ENCODE measurements around the gene KIAA0232. TPM values are rescaled to one million over a fixed set of nuclear protein-coding genes. Genes with fewer than 3 reads are reported as not detected.
"Not testable (repeated sequence)": the region's sequence is repeated elsewhere in the genome, so short reads cannot be mapped to it uniquely, and the experiment has no call there.

KIAA0232 gene
- total RNA-seq, 2 experiments from 2014 or later, result 16.1 to 16.5 TPM

DNA sequence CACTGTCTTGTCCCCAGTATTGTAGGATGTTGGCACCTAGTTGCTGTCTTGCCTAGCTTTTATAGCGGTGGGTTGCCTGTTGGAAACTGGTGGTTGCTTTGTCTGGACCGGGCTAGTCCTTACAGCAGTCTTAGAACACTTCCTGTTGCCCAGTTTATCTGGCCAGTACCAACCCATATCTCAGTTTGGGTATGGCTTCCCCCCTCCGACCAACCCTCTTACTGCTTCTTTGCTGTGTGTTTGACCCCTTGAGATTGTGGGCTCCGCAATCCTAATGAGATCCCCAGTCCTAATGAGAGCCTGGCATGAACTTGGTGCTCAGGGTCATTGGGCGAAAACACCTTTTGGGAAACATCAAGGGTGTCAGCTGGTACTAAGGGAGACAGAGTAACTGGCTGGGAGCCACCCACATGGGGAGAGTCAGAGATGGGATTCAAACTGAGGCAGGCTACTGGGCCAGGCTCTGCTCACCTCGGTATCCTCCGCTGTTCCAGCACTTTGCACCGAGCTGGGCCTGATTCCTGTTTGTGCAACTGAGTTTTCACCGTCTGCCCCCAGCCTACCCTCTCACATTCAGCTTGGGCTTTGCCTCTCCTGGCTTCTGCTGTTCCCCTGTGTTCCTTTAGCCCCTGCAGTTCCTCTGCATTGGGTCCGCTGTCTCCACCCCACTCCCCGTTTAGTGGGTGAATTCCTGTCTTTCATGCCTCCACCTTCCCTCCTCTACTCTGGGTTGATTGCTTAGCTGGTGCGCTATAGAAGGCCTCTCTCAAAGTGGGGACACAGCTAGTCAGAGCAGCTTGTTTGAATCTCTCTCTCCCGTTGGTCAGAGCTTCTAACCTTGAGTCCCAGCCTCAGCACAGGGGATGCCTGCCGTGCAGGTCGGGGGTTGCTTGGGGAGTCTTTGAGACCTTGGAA lies 128.7 kb downstream of the KIAA0232 start:
- Mint-ChIP-seq H3K9me3 (no peaks in the 10 kb centered on the region), H3K27ac (peak overlapping the region; percentile 89), H3K4me3 (peak overlapping the region; percentile 94), H3K4me1 (ENCODE audit: low read depth) (peaks cover 67% of the 10 kb centered on the region), H3K36me3 (peaks cover 2% of the 10 kb centered on the region), H3K27me3 (no peaks in the 10 kb centered on the region)
- CTCF ChIA-PET, result interaction anchor here (0.8 to 3.0 kb wide), 7 partner anchors 11 to 158 kb away, joined by 3 to 13 read pairs (median 4); partner anchors contain the start of gene TADA2B
- DNase-seq, result no peak
- intact Hi-C loops (cut with micrococcal nuclease), result no loop called here
- POLR2A ChIA-PET, result interaction anchor here (0.9 to 2.7 kb wide), 3 partner anchors 9 to 157 kb away, joined by 3 to 9 read pairs (median 3); partner anchors contain the start of gene GRPEL1

DNA sequence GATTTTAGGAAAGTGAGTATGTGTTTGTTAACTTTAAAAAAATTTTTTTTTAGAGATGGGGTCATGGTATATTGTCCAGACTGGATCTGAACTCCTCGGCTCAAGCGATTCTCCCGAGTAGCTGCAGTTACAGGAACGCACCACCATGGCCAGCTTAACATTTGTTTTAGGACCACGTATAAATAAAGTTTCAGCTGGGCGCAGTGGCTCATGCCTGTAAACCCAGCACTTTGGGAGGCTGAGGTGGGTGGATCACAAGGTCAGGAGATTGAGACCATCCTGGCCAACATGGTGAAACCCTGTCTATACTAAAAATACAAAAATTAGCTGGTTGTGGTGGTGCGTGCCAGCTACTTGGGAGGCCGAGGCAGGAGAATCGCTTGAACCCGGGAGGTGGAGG lies 129.4 kb downstream of the KIAA0232 start:
- CTCF ChIA-PET, result interaction anchor here (0.8 to 1.3 kb wide), 6 partner anchors 12 to 157 kb away, joined by 3 to 5 read pairs (median 4); partner anchors contain the start of gene TADA2B
- H3K4me1 Mint-ChIP-seq (ENCODE audit: low read depth), result peaks cover 74% of the 10 kb centered on the region
- H3K36me3 Mint-ChIP-seq; H3K9me3 Mint-ChIP-seq; H3K27me3 Mint-ChIP-seq; H3K27ac Mint-ChIP-seq; DNase-seq; intact Hi-C loops (cut with micrococcal nuclease); POLR2A ChIA-PET: not testable (repeated sequence)
- peak overlapping the region; percentile 20 for H3K4me3 Mint-ChIP-seq

DNA sequence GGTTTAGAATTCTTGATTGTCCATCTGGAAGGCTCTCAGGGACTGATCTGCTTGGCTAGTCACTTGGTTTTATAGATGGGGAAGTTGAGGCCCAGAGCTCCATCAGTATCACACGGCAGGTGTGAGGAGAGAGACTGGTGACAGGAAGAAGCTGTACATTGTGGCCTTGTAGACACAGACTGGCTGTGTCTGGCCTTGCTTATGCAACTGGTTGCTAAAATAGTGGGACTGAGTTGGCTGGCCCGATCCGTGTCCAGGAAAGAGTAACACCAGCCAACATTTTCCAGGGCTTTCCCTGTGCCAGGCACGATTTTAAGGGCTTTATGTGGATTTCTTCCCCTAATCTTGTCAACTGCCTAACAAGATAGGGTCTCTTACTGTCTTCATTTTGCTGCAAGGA lies 129.9 kb downstream of the KIAA0232 start:
- DNase-seq, result no peak
- H3K9me3 Mint-ChIP-seq, result no peaks in the 10 kb centered on the region
- H3K27ac Mint-ChIP-seq, result peak overlapping the region; percentile 32
- ChIA-PET POLR2A (no interaction called here), CTCF (interaction anchor here (0.8 to 1.4 kb wide), 7 partner anchors 13 to 157 kb away, joined by 3 to 5 read pairs (median 3); partner anchors contain the start of gene TADA2B)
- intact Hi-C loops (cut with micrococcal nuclease), result no loop called here
- H3K36me3 Mint-ChIP-seq, result peaks cover 2% of the 10 kb centered on the region
- peaks cover 76% of the 10 kb centered on the region for H3K4me1 Mint-ChIP-seq (ENCODE audit: low read depth)
- no peak overlapping the region for H3K4me3 Mint-ChIP-seq
- H3K27me3 Mint-ChIP-seq, result no peaks in the 10 kb centered on the region

DNA sequence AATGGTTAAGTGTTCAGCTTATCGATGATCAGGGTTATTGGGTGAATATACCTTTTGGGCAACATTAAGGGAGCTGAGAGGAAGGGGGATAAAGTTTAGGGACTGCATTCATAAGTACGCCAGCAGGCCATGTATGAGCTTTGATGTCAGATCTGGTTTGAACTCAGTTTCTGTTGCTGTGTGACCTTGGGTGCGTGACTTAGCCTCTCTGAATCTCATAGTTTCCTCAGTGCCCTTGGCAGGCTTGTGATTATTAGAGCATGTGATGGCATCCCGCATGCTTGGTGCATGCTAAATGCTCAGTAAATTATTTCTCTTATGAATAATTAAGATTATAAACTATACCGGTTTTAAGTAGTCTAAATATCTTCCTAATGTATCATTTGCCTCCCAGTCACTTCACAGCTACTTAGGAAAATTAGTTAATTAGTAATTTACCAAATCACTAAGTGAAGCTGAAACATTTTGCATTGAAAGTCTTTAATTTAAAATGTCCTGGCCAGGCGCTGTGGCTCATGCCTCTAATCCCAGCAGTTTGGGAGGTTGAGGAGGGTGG lies 130.9 kb downstream of the KIAA0232 start:
- CTCF ChIA-PET, result interaction anchor here (0.9 to 1.8 kb wide), 7 partner anchors 10 to 195 kb away, joined by 3 to 6 read pairs (median 4); no protein-coding TSS in a partner anchor
- DNase-seq, result no peak
- no peak overlapping the region for H3K4me3 Mint-ChIP-seq
- no peaks in the 10 kb centered on the region for H3K9me3 Mint-ChIP-seq
- H3K36me3 Mint-ChIP-seq, result peaks cover 2% of the 10 kb centered on the region
- intact Hi-C loops (cut with micrococcal nuclease), result no loop called here
- H3K27me3 Mint-ChIP-seq, result no peaks in the 10 kb centered on the region
- no peak overlapping the region for H3K27ac Mint-ChIP-seq
- POLR2A ChIA-PET, result interaction anchor here (1.4 kb wide), 1 partner anchor 14 kb away, joined by 5 read pairs; no protein-coding TSS in a partner anchor
- H3K4me1 Mint-ChIP-seq (ENCODE audit: low read depth), result peaks cover 77% of the 10 kb centered on the region

DNA sequence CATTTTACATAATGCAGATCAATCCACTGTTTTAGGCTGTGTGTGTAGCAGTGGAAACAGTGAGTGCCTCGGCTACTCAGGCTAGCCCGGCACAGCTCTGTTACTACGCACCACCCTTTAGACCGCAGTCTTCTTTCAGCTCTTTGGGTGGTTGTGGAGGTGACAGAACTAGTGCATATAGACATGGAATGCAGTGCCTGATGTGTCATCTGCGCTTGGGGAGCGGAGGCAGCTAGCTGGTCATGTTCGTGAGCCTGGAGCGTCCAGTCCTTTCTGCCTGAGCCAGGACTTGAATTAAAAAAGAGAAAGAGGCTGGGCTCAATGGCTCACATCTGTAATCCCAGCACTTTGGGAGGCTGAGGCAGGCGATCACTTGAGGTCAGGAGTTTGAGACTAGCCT lies 131.9 kb downstream of the KIAA0232 start:
- H3K27me3 Mint-ChIP-seq, result no peaks in the 10 kb centered on the region
- peak overlapping the region; percentile 57 for H3K27ac Mint-ChIP-seq
- H3K4me1 Mint-ChIP-seq (ENCODE audit: low read depth), result peaks cover 78% of the 10 kb centered on the region
- peaks cover 2% of the 10 kb centered on the region for H3K36me3 Mint-ChIP-seq
- intact Hi-C loops (cut with micrococcal nuclease), result no loop called here
- POLR2A ChIA-PET, result interaction anchor here (1.4 kb wide), 1 partner anchor 13 kb away, joined by 5 read pairs; no protein-coding TSS in a partner anchor
- DNase-seq, result no peak
- no peak overlapping the region for H3K4me3 Mint-ChIP-seq
- H3K9me3 Mint-ChIP-seq, result no peaks in the 10 kb centered on the region
- CTCF ChIA-PET, result interaction anchor here (1.2 to 1.8 kb wide), 4 partner anchors 30 to 130 kb away, joined by 4 to 6 read pairs (median 4); no protein-coding TSS in a partner anchor

DNA sequence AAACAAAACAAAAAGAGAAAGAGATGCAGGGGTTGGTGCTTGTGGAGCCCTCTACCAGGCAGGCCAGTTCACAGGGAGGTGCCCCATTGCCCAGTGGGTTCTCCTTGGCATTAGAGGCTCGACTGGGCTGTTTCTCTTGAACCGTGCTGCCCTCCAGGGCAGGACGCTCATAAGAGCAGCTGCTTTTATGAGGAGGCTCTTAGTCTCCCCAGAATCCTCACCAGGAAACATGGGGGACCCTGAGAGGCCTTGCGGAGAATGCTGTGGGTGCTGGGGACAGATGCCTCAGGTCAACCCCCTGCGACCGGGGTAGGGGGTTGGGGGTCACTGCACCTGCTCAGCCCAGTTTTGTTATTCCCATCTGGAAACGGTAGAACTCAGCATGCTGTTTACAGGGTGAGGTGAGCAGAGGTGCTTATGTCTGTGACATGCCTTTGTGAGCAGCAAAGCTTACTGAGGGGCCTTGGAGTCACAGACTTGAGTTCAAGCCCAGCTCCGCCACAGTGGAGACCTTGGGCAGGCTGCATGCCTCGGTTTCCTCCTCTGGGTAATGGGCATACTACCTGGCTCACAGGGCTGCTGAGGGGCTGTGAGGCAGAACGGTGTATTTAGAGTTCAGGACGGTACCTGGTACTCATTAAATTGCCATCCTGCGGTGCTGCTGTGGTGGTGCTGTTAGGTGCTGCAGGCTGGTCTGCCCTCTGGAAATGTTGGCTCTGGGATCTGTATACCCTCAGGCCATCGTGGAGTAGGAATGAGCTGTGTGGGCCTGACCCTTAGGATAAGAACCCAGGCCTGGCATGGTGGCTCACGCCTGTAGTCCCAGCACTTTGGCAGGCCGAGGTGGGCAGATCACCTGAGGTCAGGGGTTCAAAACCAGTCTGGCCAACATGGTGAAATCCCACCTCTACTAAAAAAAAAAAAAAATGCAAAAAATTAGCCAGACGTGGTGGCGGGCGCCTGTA lies 132.8 kb downstream of the KIAA0232 start:
- ChIA-PET CTCF (interaction anchor here (0.7 to 1.7 kb wide), 3 partner anchors 29 to 180 kb away, joined by 3 to 4 read pairs (median 3); no protein-coding TSS in a partner anchor), POLR2A (no interaction called here)
- Mint-ChIP-seq H3K9me3 (no peaks in the 10 kb centered on the region), H3K36me3 (peaks cover 2% of the 10 kb centered on the region), H3K4me3 (no peak overlapping the region), H3K4me1 (ENCODE audit: low read depth) (peaks cover 81% of the 10 kb centered on the region), H3K27me3 (no peaks in the 10 kb centered on the region), H3K27ac (peak overlapping the region; percentile 60)
- no peak for DNase-seq
- intact Hi-C loops (cut with micrococcal nuclease), result loop anchor here (1.0 to 2.0 kb wide), 2 partner anchors 27 to 71 kb away; no protein-coding TSS in a partner anchor

DNA sequence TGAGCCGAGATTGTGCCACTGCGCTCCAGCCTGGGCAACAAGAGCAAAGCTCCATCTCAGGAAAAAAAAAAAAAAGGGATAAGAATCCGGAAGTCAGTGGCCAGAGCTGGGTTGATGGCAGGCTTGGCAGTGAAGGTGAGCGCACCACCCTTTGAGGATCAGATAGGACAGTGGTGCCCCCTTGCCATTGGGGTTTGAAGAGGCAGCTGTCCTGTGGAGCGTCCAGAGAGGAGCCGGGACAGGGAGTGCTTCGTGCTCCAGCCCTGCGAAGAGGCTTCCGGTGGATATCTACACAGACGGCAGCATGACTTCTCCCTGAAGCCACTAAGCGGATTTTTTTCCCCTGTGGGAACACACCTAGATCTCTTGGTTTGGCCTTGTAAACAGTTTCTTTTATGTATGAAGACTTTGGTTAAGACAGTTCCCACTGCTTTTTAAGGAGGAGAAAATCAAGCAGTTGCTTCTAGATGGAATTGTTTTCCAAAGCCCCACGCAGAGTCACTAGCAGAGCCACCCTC lies 133.6 kb downstream of the KIAA0232 start:
- H3K27ac Mint-ChIP-seq, result peak overlapping the region; percentile 91
- H3K4me3 Mint-ChIP-seq, result peak overlapping the region; percentile 48
- intact Hi-C loops (cut with micrococcal nuclease), result loop anchor here (1.0 to 2.0 kb wide), 2 partner anchors 26 to 71 kb away; no protein-coding TSS in a partner anchor
- H3K4me1 Mint-ChIP-seq (ENCODE audit: low read depth), result peaks cover 79% of the 10 kb centered on the region
- no peak for DNase-seq
- peaks cover 2% of the 10 kb centered on the region for H3K36me3 Mint-ChIP-seq
- POLR2A ChIA-PET, result interaction anchor here (1.5 kb wide), 1 partner anchor 11 kb away, joined by 11 read pairs; no protein-coding TSS in a partner anchor
- CTCF ChIA-PET, result interaction anchor here (0.7 to 2.4 kb wide), 8 partner anchors 10 to 180 kb away, joined by 3 to 14 read pairs (median 5); no protein-coding TSS in a partner anchor
- H3K27me3 Mint-ChIP-seq, result no peaks in the 10 kb centered on the region
- no peaks in the 10 kb centered on the region for H3K9me3 Mint-ChIP-seq

DNA sequence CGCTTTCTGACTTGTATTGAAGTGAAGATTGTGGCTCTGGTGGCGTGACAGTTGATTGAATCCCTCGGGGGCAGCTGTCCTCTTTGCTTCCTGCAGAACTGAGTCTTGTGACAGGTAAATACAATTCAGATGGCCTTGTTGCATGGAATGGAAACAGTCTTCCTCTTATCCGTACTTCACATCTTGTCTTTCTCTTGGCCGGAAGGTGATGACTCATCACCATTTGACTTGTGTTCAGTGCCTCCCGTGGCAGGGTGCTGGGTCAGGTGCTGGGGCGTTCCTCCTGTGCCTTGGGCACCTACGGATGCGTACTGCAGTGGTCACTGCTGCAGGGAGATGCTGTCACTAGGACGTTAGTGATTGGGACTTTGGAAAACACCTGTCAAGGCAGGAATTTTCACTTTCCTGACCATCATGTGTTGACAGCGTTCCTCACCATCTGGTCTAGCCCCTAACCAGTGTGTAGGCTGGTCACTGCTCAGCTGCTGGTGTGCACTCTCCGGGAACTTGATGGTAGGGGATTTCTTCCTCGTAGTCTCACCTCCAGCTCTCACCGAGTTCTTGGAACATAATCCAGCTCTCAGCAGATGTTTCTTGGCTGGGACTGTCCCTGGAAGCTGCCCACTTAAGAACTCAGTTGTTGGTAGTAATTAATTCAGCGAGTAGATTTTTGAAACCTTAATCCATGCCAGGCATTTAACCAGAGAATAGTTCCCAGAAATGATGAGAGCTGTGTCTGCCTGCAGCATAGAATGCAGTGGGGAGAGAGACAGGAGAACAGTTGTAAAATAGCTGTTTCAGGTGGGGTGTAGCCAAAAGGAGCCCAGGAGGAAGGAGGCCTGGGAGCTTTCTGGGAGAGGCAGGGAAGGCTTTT lies 134.3 kb downstream of the KIAA0232 start:
- peaks cover 74% of the 10 kb centered on the region for H3K4me1 Mint-ChIP-seq (ENCODE audit: low read depth)
- ChIA-PET CTCF (interaction anchor here (0.6 to 2.4 kb wide), 13 partner anchors 8 to 126 kb away, joined by 3 to 14 read pairs (median 5); partner anchors contain the start of gene TADA2B), POLR2A (interaction anchor here (0.7 to 1.5 kb wide), 3 partner anchors 10 to 21 kb away, joined by 3 to 11 read pairs (median 3); no protein-coding TSS in a partner anchor)
- intact Hi-C loops (cut with micrococcal nuclease), result loop anchor here (1.0 to 2.0 kb wide), 3 partner anchors 9 to 70 kb away; no protein-coding TSS in a partner anchor
- H3K4me3 Mint-ChIP-seq, result peak overlapping the region; percentile 48
- no peaks in the 10 kb centered on the region for H3K27me3 Mint-ChIP-seq
- H3K9me3 Mint-ChIP-seq, result no peaks in the 10 kb centered on the region
- peaks cover 2% of the 10 kb centered on the region for H3K36me3 Mint-ChIP-seq
- H3K27ac Mint-ChIP-seq, result peak overlapping the region; percentile 91
- DNase-seq, result peak; percentile 85

DNA sequence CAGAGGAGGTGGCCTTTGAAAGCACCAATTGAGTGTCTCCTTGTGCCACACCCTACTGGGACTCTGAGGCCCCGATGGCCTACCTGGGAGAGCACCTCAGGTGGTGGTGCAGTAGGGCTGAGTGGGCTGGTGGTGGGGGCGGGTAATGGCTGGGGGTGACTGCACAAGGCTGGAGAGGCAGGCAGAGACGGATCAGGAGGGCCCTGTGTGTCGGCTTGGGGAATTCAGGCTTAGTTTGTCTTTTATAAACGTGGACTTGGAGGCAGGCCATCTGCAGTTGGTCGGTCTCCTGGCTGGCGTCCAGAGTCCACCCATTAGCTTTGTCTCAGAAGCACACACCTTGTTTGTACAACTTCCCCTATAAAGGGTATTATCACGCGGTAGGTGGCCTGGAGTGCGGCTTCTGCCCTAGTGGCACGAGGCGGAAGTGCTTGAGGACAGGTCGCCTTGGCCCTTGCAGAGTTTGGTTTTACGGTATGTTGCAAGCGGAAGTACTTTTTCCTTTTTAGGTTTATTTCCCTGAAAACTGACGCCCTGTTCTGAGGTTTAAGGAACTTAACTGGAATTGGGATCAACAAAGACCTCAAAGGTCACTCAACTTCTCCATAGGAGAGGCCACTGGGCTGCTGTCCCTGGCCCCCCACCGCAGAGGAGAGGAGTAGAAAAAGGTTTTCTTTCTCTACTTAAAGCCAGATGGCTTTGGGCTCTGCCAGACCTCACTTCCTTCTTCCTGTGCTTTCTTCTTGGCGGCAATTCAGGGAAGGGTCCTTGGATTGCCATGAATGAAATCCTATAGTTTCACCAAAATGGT lies 135.1 kb downstream of the KIAA0232 start:
- Mint-ChIP-seq H3K27ac (peak overlapping the region; percentile 91), H3K27me3 (no peaks in the 10 kb centered on the region), H3K36me3 (no peaks in the 10 kb centered on the region), H3K4me3 (peak overlapping the region; percentile 48), H3K9me3 (no peaks in the 10 kb centered on the region), H3K4me1 (ENCODE audit: low read depth) (peaks cover 77% of the 10 kb centered on the region)
- ChIA-PET CTCF (interaction anchor here (0.6 to 2.4 kb wide), 12 partner anchors 9 to 125 kb away, joined by 3 to 14 read pairs (median 5); partner anchors contain the start of gene TADA2B), POLR2A (interaction anchor here (0.7 to 1.5 kb wide), 3 partner anchors 9 to 20 kb away, joined by 3 to 11 read pairs (median 3); no protein-coding TSS in a partner anchor)
- peak; percentile 62 for DNase-seq
- intact Hi-C loops (cut with micrococcal nuclease), result loop anchor here (1.0 to 2.0 kb wide), 2 partner anchors 9 to 69 kb away; no protein-coding TSS in a partner anchor

Measured in activated CD4-positive, alpha-beta memory T cell treated with anti-CD3 and anti-CD28 coated beads for 36 hours (primary cell).